ENCODE data around the gene ARF5.
"Not testable (repeated sequence)": the region's sequence is repeated elsewhere in the genome, so short reads cannot be mapped to it uniquely, and the experiment has no call there.

ARF5 gene

GRCh38 chr7:127588019-127588696 lies at the start of gene ARF5:
TSS of gene ARF5 (plus strand) at chr7:127588411. CDS start at chr7:127588499, 88 bp downstream.
- DNase-seq, result no peak

GRCh38 chr7:127539116-127539515 lies 49.1 kb upstream of the ARF5 start:
- DNase-seq, result no peak

DNA sequence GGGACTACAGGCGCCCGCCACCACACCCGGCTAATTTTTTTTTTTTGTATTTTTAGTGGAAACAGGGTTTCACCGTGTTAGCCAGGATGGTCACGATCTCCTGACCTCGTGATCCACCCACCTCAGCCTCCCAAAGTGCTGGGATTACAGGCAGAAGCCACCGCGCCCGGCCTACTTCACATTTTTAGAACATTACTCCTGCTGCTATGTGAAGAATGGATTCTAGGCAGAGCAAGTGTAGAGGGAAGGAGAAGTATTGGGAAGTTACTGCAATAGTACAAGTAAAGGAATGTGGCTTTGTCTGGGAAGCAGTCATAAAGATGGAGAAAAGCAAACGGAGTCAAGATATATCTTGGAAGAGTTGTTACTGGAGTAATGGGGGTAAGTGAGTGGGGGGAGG lies 47.8 kb upstream of the ARF5 start:
- DNase-seq, result not testable (repeated sequence)

DNA sequence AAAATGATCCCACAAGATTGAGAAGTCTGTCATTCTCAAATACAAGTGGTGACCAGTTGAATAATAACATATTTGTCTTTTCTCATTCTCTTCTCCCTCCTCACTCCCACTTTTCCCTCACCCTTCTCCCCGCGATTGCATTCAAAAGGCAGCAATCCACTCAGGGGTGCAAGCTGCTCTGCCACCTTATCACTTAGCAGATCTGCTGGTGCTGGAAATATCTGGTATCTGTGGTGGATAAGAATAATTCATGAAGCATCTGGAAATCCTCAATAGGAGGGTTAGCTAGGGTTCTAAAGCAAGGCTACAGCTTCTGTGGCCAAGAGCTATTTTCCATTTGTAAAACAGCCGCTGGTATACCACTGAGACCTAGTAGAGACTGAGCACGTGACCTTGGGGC lies 46.7 kb upstream of the ARF5 start:
- DNase-seq, result no peak

DNA sequence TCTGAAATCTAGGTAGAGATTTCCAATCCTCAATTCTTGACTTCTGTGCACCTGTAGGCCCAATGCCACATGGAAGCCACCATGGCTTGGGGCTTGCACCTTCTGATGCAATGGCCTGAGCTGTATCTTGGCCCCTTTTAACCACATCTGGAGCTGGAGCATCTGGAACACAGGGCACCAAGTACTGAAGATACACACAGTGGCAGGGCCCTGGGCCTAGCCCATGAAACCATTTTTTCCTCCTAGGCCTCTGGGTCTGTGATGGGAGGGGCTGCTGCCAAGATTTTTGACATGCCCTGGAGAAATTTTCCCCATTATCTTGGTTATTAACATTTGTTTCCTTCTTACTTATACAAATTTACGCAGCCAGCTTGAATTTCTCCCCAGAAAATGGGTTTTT lies 41.9 kb upstream of the ARF5 start:
- DNase-seq, result no peak

DNA sequence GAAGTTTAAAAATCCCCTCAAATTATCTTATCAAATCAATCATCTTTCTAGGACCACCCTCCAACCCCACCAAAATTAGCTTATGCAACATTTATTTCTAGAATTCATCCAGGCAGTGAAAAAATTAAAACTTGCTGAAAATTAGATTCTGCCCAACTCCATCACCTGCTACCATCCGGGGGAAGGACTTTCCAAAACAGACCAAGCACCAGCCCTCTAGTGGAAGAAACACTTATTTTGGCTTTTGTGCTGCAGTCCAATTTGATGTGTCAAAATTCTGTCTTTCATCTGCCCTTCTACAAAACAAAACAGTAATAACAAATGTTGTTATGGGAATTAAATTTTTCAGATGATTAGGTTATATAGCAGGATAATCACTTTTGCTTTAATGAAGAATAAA lies 38.0 kb upstream of the ARF5 start:
- no peak for DNase-seq

- no peak for DNase-seq
Measured at GRCh38 chr7:127551941-127552340, 36.3 kb upstream of the ARF5 start.

GRCh38 chr7:127556404-127556803 lies 31.8 kb upstream of the ARF5 start:
- DNase-seq, result no peak

- no peak for DNase-seq
Measured at GRCh38 chr7:127557803-127558202, 30.4 kb upstream of the ARF5 start.

- no peak for DNase-seq
Measured at GRCh38 chr7:127566242-127566641, 22.0 kb upstream of the ARF5 start.

- DNase-seq, result not testable (repeated sequence)
Measured at GRCh38 chr7:127568034-127568433, 20.2 kb upstream of the ARF5 start.

DNA sequence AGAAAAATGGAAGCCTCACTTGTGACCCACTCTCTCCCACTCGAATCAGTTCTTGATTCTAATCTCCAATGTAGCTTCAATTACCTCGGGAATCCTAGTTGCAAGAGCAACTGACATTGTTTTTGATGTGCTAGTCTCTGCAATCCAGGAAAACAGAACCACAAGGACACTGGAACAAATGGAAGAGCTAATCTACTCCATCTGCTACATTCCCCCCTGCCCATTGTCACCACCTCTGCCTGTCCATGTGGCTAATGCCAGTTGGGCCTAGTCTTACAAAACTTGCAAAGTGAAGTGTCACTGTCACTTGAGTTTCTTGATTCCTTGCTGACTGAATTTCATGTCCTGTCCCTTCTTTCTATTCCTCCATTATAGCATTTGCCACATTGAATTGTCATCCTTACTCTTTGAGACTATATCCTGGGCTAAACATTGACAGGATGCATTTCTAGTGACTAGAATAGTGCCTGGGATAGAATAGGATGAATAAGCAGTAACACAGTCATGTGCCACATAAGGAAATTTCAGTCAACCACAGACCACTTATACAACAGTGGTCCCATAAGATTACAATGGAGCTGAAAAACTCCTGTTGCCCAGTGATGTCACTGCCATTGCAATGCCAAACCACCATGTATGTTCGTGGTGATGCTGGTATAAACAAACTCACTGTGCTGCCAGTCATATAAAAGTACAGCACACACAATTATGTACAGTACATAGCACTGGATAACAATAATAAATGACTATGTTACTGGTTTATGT lies 16.3 kb upstream of the ARF5 start:
- DNase-seq, result no peak

DNA sequence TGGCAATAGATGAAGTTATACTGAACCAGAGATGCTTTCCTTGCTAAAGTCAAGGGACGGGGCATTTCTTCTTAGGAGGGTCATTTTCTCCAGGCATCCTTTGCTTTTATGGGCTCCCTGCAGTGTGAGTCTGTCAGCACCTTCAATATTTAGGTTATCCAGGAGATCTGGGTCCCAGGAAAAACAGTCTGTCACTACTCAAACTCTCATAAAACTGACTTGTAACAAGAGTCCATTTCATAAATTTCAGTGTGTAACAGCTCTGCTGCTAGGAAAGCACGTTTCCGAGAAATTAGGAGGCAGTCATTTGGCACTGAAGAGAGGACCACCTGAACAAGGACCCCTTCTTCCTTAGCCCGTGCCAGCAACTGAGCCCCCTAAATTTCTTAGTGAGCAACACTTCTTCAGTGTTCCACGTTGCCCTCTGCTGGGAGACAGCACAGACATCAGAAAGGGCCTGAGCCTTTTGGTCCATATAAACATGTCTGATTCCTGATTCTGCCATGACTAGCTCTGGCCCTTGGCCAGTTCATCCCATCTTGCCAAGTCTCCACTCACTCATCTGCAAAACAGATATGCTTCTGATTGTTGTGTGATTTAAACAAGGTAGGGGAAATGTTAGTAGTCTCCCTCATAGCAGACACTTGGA lies 10.1 kb upstream of the ARF5 start:
- DNase-seq, result no peak

DNA sequence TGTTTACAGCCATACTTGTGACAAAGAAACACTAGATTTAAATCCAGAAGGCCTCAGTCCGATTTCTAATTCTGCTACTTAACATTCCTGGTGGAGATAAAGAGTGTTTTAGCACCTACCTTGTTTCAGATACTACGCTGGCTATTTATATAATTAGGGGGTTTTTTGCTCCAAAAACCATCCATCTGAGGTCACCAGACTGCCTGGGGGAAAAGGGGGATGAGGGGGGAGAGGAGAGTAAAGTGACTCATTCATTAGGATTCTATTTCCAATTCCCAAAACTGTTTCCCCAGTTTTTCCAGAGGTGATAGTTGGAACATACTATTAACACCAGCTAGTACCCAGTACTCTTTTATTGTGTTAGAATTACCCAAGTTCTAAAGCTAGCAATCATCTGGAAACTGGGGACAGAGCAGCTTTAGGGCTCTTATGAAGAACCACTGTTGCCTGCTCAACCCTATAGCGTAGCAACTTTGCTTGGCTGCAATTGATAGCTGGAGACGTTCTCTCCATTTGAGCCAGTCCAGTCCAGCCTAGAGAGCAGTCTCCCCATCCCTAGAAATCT lies 9.4 kb upstream of the ARF5 start:
- DNase-seq, result no peak

- DNase-seq, result no peak
Measured at GRCh38 chr7:127580612-127581011, 7.6 kb upstream of the ARF5 start.

DNA sequence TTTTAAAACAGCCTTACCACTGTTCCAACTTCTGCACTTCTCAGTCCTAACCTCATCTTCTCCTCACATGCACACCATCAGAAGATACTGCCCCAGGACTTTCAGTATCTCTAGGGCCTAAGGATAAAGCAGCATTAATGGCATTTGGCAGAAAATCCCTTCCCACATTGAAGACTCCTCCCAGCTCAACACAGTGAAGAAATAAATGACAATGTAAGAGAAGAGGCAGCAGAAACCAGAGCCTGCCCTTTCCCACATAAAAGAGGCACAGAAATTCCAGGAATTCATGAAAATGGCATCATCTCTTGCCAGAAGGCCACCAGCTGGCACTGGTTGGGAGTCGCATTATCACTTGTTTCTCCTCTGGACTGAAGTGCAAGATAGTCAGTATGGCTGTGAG lies 6.5 kb upstream of the ARF5 start:
- no peak for DNase-seq

DNA sequence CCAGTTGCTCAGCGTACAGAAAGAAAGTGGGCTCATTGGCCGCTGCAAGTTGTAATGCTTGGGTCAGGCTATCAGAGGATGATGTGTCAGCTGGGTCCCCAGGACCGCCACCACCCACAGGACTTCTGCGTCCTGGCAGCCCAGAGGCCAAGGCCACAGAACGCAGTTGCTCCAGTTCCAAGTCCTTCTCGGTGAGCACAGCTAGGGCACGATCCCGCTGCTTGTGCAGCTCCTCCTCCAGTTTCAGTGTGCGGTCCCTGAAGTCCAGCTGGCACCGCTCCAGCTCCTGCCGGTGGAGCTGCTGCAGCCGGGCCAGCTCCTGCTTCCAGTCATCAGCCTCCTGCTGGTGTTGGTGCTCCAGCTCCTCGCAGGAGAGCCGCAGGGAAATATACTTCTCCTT lies 5.8 kb upstream of the ARF5 start:
- no peak for DNase-seq

- DNase-seq, result no peak
Measured at GRCh38 chr7:127584648-127585043, 3.6 kb upstream of the ARF5 start.

DNA sequence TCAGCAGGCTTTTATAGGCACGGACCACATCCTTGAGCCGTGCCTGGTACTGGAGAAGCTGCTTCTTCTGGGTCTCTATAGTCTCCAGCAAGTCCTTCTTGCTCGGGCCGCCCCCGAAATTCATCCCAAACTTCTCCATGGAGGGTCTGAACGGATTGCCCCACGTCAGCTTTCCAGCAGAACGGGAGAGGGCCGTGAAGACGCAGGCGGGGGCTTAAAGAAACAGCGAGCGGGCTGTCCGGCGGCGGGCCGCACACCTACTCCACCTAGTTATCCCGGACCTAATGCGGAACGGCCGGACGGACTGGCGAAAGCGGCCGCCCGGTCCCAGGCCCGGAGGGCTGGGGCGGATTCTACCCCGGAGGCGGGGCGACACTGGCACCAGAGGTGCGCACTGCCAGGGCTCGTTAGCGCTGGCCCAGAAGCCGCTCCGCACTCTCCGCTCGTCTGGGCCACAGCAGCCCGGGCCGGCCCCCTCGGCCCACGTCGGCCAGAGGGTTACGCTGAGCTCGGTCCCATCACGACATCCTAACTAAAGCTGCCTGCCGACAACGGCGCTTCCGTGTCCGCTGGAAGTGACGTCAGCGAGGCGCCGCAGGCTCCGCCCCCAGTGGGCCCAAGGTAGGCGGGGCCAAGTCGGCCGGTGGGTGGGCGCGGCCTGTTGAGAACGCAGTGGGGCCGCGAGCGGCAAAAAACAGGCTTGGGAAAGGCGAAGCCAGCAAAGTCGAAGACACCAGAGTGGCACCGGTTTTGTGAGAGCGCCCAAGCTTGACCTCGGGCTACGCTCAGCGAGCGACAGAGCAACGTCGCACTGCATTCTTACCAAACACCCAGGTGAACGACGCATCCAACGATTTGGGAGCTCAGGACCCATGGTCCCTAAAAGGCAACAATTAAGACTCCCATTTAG lies 2.9 kb upstream of the ARF5 start, which contains the start of gene GCC1:
Gene GCC1 (minus strand): TSS at position 553 of the 910 bp plus-strand sequence. CDS start 414 bp downstream, at position 139.
- DNase-seq, result no peak

- DNase-seq, result no peak
Measured at GRCh38 chr7:127586346-127586745, 1.9 kb upstream of the ARF5 start.

- no peak for DNase-seq
Measured at GRCh38 chr7:127587663-127588018, 570 bp upstream of the ARF5 start.

DNA sequence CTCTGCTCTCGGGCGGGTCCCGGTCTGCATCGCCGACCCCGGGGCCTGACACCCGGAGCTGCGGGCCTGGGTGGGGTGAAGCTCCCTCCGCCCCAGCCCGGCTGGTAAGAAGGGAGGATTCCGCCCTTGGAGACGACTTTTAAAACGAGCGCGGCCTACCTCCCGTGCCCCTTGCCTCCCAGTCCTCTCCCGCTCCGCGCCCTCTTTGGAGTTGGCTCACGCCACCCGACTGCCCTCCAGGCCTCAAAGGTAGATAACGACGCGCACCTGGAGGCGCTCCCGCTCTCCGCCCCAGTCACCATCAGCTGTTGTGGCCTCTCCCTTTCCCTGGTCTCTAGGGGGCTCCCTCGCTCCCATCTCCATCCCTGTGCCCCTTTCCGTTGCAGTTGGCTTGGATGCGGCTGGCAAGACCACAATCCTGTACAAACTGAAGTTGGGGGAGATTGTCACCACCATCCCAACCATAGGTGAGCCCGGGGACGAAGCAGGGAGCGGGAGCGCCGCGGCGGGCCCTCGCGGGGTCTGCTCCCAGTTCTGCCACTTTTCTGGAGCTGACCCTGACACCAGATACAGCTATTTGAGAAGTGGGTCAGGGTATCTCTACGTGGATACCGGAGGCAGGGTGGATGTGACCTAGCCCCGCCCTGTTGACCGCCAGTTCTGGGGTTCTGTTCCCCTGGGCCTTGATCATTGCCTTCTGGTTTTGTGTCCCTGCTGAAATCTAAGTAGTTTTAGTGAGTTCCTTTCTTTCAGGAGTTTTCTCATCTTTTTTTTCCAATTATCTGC lies 679 bp downstream of the ARF5 start:
- no peak for DNase-seq

Data from SIG-M5 (cell line).